GM19324 (cell line): ENCODE measurements around the gene RREB1.
A peak's percentile ranks its signal among the peaks of the same experiment; 100 is the strongest.

Experiments used
- ATAC-seq: cut with Tn5 transposase; IDR thresholded peaks from one replicate; pipeline ENCODE4 v1.9.1; 2021; ENCODE audit warnings: mild to moderate bottlenecking, moderate library complexity; ENCODE audit not compliant: unreplicated experiment, low FRiP score

The RREB1 gene

GRCh38 chr6:7161845-7162244 is 54.1 kb downstream of the RREB1 start:
- no peak for ATAC-seq

GRCh38 chr6:7163661-7164071 is 55.9 kb downstream of the RREB1 start:
- no peak for ATAC-seq

- ATAC-seq: no peak
Measured at GRCh38 chr6:7164536-7165001, 56.8 kb downstream of the RREB1 start.

GRCh38 chr6:7165002-7165889 is 57.5 kb downstream of the RREB1 start:
- ATAC-seq: no peak

- no peak for ATAC-seq
Measured at GRCh38 chr6:7165890-7166267, 58.1 kb downstream of the RREB1 start.

GRCh38 chr6:7166410-7167293 is 58.9 kb downstream of the RREB1 start:
- no peak for ATAC-seq

- no peak for ATAC-seq
Measured at GRCh38 chr6:7169296-7169721, 61.5 kb downstream of the RREB1 start.

GRCh38 chr6:7170117-7170732 is 62.5 kb downstream of the RREB1 start:
- no peak for ATAC-seq

- no peak for ATAC-seq
Measured at GRCh38 chr6:7171119-7171518, 63.4 kb downstream of the RREB1 start.

- ATAC-seq: no peak
Measured at GRCh38 chr6:7171733-7172132, 64.0 kb downstream of the RREB1 start.

GRCh38 chr6:7172649-7173048 is 64.9 kb downstream of the RREB1 start:
- no peak for ATAC-seq

GRCh38 chr6:7173843-7174503 is 66.2 kb downstream of the RREB1 start:
- no peak for ATAC-seq

- ATAC-seq: no peak
Measured at GRCh38 chr6:7175462-7175861, 67.7 kb downstream of the RREB1 start.

GRCh38 chr6:7176208-7176607 is 68.4 kb downstream of the RREB1 start:
- ATAC-seq: no peak

GRCh38 chr6:7178280-7178679 is 70.5 kb downstream of the RREB1 start:
- ATAC-seq: no peak

- no peak for ATAC-seq
Measured at GRCh38 chr6:7180751-7181150, 73.0 kb downstream of the RREB1 start.

- no peak for ATAC-seq
Measured at GRCh38 chr6:7183707-7184106, 75.9 kb downstream of the RREB1 start.

- ATAC-seq: no peak
Measured at GRCh38 chr6:7184502-7184901, 76.7 kb downstream of the RREB1 start.

- no peak for ATAC-seq
Measured at GRCh38 chr6:7185561-7185960, 77.8 kb downstream of the RREB1 start.

GRCh38 chr6:7188492-7188891 is 80.7 kb downstream of the RREB1 start:
- peak; percentile 82 for ATAC-seq
